ENCODE results near the gene TNS2. TPM values are rescaled to one million over a fixed set of nuclear protein-coding genes. Genes with fewer than 3 reads are reported as not detected.
"Not testable (repeated sequence)": the region's sequence is repeated elsewhere in the genome, so short reads cannot be mapped to it uniquely, and the experiment has no call there.

The TNS2 gene
- polyA plus RNA-seq, 2 donors, result 32.9 to 48.6 TPM

DNA sequence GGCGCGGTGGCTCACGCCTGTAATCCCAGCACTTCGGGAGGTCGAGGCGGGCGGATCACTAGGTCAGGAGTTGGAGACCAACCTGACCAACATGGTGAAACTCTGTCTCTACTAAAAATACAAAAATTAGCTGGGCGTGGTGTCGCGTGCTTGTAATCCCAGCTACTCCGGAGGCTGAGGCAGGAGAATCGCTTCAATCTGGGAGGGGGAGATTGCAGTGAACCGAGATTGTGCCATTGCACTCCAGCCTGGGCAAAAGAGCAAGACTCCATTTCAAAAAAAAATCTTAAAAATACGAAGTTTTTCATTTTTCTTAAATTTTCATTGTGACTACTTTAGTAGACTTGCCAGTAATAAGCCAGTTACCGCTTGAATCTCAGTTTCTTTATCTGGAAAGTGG lies 41.1 kb upstream of the TNS2 start:
- not testable (repeated sequence) for H3K9me3 ChIP-seq (ENCODE audit: control insufficient read depth in 2 of 2, insufficient read depth in 1 of 2, low read depth in 1 of 2, low read length in 1 of 2); H3K4me1 ChIP-seq (ENCODE audit: control insufficient read depth in 2 of 2, insufficient read depth in 2 of 2, low read length in 1 of 2); H3K36me3 ChIP-seq (ENCODE audit: control insufficient read depth in 2 of 2, insufficient read depth in 2 of 2, low read length in 1 of 2); H3K27me3 ChIP-seq (ENCODE audit: control insufficient read depth in 1 of 2, insufficient read depth in 2 of 2, low read length in 2 of 2); H3K27ac ChIP-seq (ENCODE audit: low read depth in 2 of 2, low read length in 1 of 2)
- H3K4me3 ChIP-seq (ENCODE audit: low read depth in 1 of 2, low read length in 2 of 2), result peak overlapping the region in 1 of 2 donors; percentile 95
- 73 to 76% methylated on average over 15 of the region's 15 CpGs for WGBS, 2 donors

DNA sequence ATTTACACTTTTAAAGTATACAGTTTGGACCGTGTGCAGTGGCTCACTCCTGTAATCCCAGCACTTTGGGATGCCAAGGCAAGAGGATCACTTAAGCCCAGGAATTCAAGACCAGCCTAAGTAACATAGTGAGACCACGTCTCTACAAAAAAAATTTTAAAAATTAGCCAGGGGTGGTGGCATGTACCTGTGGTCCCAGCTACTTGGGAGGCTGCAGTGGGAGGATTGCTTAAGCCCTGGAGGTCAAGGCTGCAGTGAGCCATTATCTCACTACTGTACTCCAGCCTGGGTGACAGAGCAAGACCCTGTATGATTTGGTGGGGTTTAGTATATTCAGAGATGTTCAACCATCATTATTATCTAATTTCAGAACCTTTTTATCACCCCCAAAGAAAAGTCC lies 38.9 kb upstream of the TNS2 start:
- H3K9me3 ChIP-seq (ENCODE audit: control insufficient read depth in 2 of 2, insufficient read depth in 1 of 2, low read depth in 1 of 2, low read length in 1 of 2), result no peaks in the 10 kb centered on the region
- H3K4me3 ChIP-seq (ENCODE audit: low read depth in 1 of 2, low read length in 2 of 2), result no peak overlapping the region
- no peaks in the 10 kb centered on the region for H3K27me3 ChIP-seq (ENCODE audit: control insufficient read depth in 1 of 2, insufficient read depth in 2 of 2, low read length in 2 of 2)
- H3K36me3 ChIP-seq (ENCODE audit: control insufficient read depth in 2 of 2, insufficient read depth in 2 of 2, low read length in 1 of 2), result no peaks in the 10 kb centered on the region
- no peak overlapping the region for H3K27ac ChIP-seq (ENCODE audit: low read depth in 2 of 2, low read length in 1 of 2)
- WGBS, 2 donors, result 72 to 79% methylated on average over 2 of the region's 2 CpGs
- no peaks in the 10 kb centered on the region for H3K4me1 ChIP-seq (ENCODE audit: control insufficient read depth in 2 of 2, insufficient read depth in 2 of 2, low read length in 1 of 2)

DNA sequence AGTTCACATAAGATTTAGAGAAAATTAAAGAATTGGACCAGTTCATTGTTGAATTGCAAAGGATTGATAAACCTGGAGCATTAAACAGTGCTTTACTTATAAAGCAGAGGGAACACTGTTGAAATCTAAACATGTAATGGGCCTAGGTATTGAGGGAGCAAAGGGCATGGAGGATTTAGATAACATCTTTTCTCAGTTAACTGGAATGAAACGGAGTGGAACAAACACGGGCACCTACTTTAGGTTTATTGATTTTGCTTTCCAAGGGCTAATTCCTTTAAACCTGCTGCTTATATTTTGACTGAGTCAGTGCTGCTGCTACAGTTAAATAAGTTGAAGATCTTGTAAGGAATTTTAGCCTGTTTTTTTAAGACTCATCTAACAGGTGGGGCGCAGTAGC lies 38.0 kb upstream of the TNS2 start:
- no peaks in the 10 kb centered on the region for H3K27me3 ChIP-seq (ENCODE audit: control insufficient read depth in 1 of 2, insufficient read depth in 2 of 2, low read length in 2 of 2)
- H3K4me3 ChIP-seq (ENCODE audit: low read depth in 1 of 2, low read length in 2 of 2), result no peak overlapping the region
- WGBS, 2 donors, result 66 to 71% methylated on average over 3 of the region's 3 CpGs
- H3K4me1 ChIP-seq (ENCODE audit: control insufficient read depth in 2 of 2, insufficient read depth in 2 of 2, low read length in 1 of 2), result no peaks in the 10 kb centered on the region
- no peaks in the 10 kb centered on the region for H3K36me3 ChIP-seq (ENCODE audit: control insufficient read depth in 2 of 2, insufficient read depth in 2 of 2, low read length in 1 of 2)
- H3K9me3 ChIP-seq (ENCODE audit: control insufficient read depth in 2 of 2, insufficient read depth in 1 of 2, low read depth in 1 of 2, low read length in 1 of 2), result no peaks in the 10 kb centered on the region
- H3K27ac ChIP-seq (ENCODE audit: low read depth in 2 of 2, low read length in 1 of 2), result no peak overlapping the region

DNA sequence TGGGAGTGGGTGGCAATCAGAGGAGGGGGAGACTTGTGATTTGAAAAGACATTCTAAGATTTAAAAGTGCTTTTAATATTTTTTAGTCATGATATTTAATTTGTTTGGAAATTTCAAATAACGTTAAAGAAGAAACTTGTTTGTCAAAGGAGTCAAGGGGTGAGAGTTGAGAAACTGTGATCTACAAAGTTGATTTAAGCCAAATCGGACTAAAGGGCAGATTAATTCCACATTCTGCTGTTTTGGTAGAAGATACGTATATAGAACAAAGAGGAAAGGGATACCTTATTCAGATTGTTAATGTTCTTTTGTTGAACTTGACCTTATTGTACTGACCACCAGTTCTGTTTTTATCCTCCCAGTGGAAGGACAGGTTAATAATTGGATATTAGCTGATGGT lies 36.9 kb upstream of the TNS2 start:
- Histone ChIP-seq H3K4me3 (ENCODE audit: low read depth in 1 of 2, low read length in 2 of 2) (no peak overlapping the region), H3K27ac (ENCODE audit: low read depth in 2 of 2, low read length in 1 of 2) (no peak overlapping the region), H3K27me3 (ENCODE audit: control insufficient read depth in 1 of 2, insufficient read depth in 2 of 2, low read length in 2 of 2) (no peaks in the 10 kb centered on the region), H3K4me1 (ENCODE audit: control insufficient read depth in 2 of 2, insufficient read depth in 2 of 2, low read length in 1 of 2) (no peaks in the 10 kb centered on the region), H3K36me3 (ENCODE audit: control insufficient read depth in 2 of 2, insufficient read depth in 2 of 2, low read length in 1 of 2) (peaks cover 2 to 4% of the 10 kb centered on the region in 2 donors), H3K9me3 (ENCODE audit: control insufficient read depth in 2 of 2, insufficient read depth in 1 of 2, low read depth in 1 of 2, low read length in 1 of 2) (no peaks in the 10 kb centered on the region)
- WGBS, 2 donors, result 77 to 88% methylated on average over 3 of the region's 3 CpGs

DNA sequence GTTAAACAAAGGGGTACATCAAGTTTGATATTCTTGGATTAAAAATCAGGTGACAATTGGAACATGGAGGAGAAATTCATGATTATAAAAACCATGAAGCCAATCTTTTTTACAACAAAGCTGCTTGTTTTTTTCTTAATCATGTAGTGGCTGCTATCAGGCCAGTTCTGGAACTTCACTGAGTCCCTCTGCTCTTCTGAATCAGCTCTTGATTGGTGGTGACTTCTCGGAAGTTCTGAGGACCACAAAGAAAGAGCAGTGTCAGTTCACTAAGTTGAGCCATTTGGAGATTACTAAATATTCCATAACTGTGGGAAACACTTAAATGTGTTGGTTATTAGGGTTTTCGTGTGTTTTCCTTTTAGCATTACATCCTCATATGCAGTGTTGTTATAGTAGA lies 35.2 kb upstream of the TNS2 start:
- Histone ChIP-seq H3K36me3 (ENCODE audit: control insufficient read depth in 2 of 2, insufficient read depth in 2 of 2, low read length in 1 of 2) (peaks cover 4 to 6% of the 10 kb centered on the region in 2 donors), H3K27ac (ENCODE audit: low read depth in 2 of 2, low read length in 1 of 2) (no peak overlapping the region), H3K4me1 (ENCODE audit: control insufficient read depth in 2 of 2, insufficient read depth in 2 of 2, low read length in 1 of 2) (no peaks in the 10 kb centered on the region), H3K27me3 (ENCODE audit: control insufficient read depth in 1 of 2, insufficient read depth in 2 of 2, low read length in 2 of 2) (no peaks in the 10 kb centered on the region), H3K9me3 (ENCODE audit: control insufficient read depth in 2 of 2, insufficient read depth in 1 of 2, low read depth in 1 of 2, low read length in 1 of 2) (no peaks in the 10 kb centered on the region), H3K4me3 (ENCODE audit: low read depth in 1 of 2, low read length in 2 of 2) (no peak overlapping the region)
- 80 to 82% methylated on average over 2 of the region's 2 CpGs for WGBS, 2 donors

DNA sequence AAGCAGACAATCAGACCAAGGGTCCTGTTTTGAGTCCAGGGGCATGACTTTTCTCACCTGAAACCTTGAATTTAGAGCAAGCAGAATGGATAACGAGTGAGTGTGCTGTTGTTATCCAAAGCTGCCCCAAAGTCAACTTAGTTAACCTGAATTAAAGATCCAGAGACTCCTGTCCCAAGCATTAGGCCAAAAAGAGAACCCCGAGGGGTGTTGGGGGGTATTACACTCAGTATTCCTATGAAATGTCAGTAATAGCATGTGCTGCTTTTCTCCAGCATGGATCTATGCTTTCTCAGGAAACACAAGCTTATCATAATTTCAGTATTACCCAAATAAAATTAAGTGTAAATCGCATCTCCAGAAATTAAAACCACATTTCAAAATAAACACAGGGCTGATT lies 24.6 kb upstream of the TNS2 start:
- no peak overlapping the region for H3K4me3 ChIP-seq (ENCODE audit: low read depth in 1 of 2, low read length in 2 of 2)
- no peak overlapping the region for H3K27ac ChIP-seq (ENCODE audit: low read depth in 2 of 2, low read length in 1 of 2)
- no peaks in the 10 kb centered on the region for H3K4me1 ChIP-seq (ENCODE audit: control insufficient read depth in 2 of 2, insufficient read depth in 2 of 2, low read length in 1 of 2)
- no peaks in the 10 kb centered on the region for H3K9me3 ChIP-seq (ENCODE audit: control insufficient read depth in 2 of 2, insufficient read depth in 1 of 2, low read depth in 1 of 2, low read length in 1 of 2)
- H3K36me3 ChIP-seq (ENCODE audit: control insufficient read depth in 2 of 2, insufficient read depth in 2 of 2, low read length in 1 of 2), result peaks cover 8 to 18% of the 10 kb centered on the region in 2 donors
- 89 to 90% methylated on average over 3 of the region's 3 CpGs for WGBS, 2 donors
- no peaks in the 10 kb centered on the region for H3K27me3 ChIP-seq (ENCODE audit: control insufficient read depth in 1 of 2, insufficient read depth in 2 of 2, low read length in 2 of 2)

DNA sequence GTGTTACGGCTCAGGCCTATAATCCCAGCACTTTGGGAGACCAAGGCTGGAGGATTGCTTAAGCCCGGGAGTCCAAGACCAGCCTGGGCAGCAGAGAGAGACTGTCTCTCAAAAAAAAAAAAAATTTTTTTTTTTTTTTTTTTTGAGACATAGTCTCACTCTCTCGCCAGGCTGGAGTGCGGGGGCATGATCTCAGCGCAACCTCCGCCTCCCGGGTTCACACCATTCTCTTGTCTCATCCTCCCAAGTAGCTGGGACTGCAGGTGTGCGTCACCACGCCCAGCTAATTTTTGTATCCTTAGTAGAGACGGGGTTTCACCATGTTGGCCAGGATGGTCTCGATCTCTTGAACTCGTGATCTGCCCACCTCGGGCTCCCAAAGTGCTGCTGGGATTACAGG lies 22.9 kb upstream of the TNS2 start:
- not testable (repeated sequence) for H3K27ac ChIP-seq (ENCODE audit: low read depth in 2 of 2, low read length in 1 of 2); H3K4me3 ChIP-seq (ENCODE audit: low read depth in 1 of 2, low read length in 2 of 2); H3K9me3 ChIP-seq (ENCODE audit: control insufficient read depth in 2 of 2, insufficient read depth in 1 of 2, low read depth in 1 of 2, low read length in 1 of 2); H3K27me3 ChIP-seq (ENCODE audit: control insufficient read depth in 1 of 2, insufficient read depth in 2 of 2, low read length in 2 of 2); H3K4me1 ChIP-seq (ENCODE audit: control insufficient read depth in 2 of 2, insufficient read depth in 2 of 2, low read length in 1 of 2)
- 89 to 90% methylated on average over 13 of the region's 13 CpGs for WGBS, 2 donors
- H3K36me3 ChIP-seq (ENCODE audit: control insufficient read depth in 2 of 2, insufficient read depth in 2 of 2, low read length in 1 of 2), result peaks cover 2 to 21% of the 10 kb centered on the region in 2 donors

DNA sequence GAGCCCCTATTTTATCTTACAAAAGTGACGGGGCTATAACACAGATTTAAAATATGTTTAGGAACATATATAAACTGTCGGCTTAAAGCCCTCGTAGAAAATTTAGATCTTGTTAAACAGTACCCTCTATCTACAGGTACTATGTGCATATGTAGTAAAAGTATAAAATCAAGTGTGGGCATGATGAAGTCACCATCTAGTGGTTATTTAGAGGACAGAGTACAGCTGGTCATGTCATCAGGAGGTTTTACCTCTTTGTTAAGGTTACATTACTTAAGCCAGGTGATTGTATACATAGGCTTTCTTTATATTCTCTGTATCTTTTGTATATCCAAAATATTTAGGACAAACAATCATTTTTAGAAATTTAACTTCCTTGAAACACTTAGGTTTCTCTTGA lies 18.2 kb upstream of the TNS2 start:
- Histone ChIP-seq H3K36me3 (ENCODE audit: control insufficient read depth in 2 of 2, insufficient read depth in 2 of 2, low read length in 1 of 2) (peaks cover 10 to 31% of the 10 kb centered on the region in 2 donors), H3K27ac (ENCODE audit: low read depth in 2 of 2, low read length in 1 of 2) (no peak overlapping the region), H3K27me3 (ENCODE audit: control insufficient read depth in 1 of 2, insufficient read depth in 2 of 2, low read length in 2 of 2) (no peaks in the 10 kb centered on the region), H3K4me3 (ENCODE audit: low read depth in 1 of 2, low read length in 2 of 2) (no peak overlapping the region), H3K4me1 (ENCODE audit: control insufficient read depth in 2 of 2, insufficient read depth in 2 of 2, low read length in 1 of 2) (no peaks in the 10 kb centered on the region), H3K9me3 (ENCODE audit: control insufficient read depth in 2 of 2, insufficient read depth in 1 of 2, low read depth in 1 of 2, low read length in 1 of 2) (no peaks in the 10 kb centered on the region)
- 86 to 90% methylated on average over 3 of the region's 3 CpGs for WGBS, 2 donors

DNA sequence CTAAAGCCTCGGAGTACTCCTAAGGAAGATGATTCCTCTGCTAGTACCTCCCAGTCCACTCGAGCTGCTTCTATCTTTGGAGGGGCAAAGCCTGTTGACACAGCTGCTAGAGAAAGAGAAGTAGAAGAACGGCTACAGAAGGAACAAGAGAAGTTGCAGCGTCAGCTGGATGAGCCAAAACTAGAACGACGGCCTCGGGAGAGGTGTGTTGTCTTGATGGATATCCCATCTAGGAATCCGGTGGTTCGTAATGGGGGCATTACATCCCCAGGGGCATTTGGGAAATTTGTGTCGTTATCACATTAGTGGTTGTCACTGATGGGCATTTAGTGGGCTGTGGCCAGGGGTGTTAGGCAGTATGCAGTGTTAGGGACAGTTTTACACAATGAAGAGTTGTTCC lies 16.0 kb upstream of the TNS2 start:
- 80 to 82% methylated on average over 10 of the region's 10 CpGs for WGBS, 2 donors
- H3K4me1 ChIP-seq (ENCODE audit: control insufficient read depth in 2 of 2, insufficient read depth in 2 of 2, low read length in 1 of 2); H3K9me3 ChIP-seq (ENCODE audit: control insufficient read depth in 2 of 2, insufficient read depth in 1 of 2, low read depth in 1 of 2, low read length in 1 of 2); H3K27me3 ChIP-seq (ENCODE audit: control insufficient read depth in 1 of 2, insufficient read depth in 2 of 2, low read length in 2 of 2); H3K27ac ChIP-seq (ENCODE audit: low read depth in 2 of 2, low read length in 1 of 2); H3K4me3 ChIP-seq (ENCODE audit: low read depth in 1 of 2, low read length in 2 of 2): not testable (repeated sequence)
- peaks cover 10 to 32% of the 10 kb centered on the region in 2 donors for H3K36me3 ChIP-seq (ENCODE audit: control insufficient read depth in 2 of 2, insufficient read depth in 2 of 2, low read length in 1 of 2)

DNA sequence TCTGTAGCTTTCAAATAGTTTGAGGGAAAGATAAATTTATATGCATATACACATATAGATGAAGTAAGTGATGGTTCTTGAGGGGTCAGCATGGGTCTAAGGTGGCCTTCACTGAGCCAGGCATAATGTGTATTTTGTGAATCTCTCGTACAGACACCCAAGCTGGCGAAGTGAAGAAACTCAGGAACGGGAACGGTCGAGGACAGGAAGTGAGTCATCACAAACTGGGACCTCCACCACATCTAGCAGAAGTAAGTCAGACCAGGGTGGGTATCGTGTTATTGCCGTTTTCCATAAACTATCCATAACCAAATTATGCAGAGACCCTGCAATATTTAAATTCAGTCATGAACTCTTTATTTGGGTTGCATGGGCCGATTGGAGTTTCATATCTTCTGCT lies 15.4 kb upstream of the TNS2 start:
- no peak overlapping the region for H3K27ac ChIP-seq (ENCODE audit: low read depth in 2 of 2, low read length in 1 of 2)
- no peaks in the 10 kb centered on the region for H3K27me3 ChIP-seq (ENCODE audit: control insufficient read depth in 1 of 2, insufficient read depth in 2 of 2, low read length in 2 of 2)
- WGBS, 2 donors, result 73 to 77% methylated on average over 8 of the region's 8 CpGs
- no peaks in the 10 kb centered on the region for H3K4me1 ChIP-seq (ENCODE audit: control insufficient read depth in 2 of 2, insufficient read depth in 2 of 2, low read length in 1 of 2)
- no peak overlapping the region for H3K4me3 ChIP-seq (ENCODE audit: low read depth in 1 of 2, low read length in 2 of 2)
- peaks cover 13 to 32% of the 10 kb centered on the region in 2 donors for H3K36me3 ChIP-seq (ENCODE audit: control insufficient read depth in 2 of 2, insufficient read depth in 2 of 2, low read length in 1 of 2)
- H3K9me3 ChIP-seq (ENCODE audit: control insufficient read depth in 2 of 2, insufficient read depth in 1 of 2, low read depth in 1 of 2, low read length in 1 of 2), result no peaks in the 10 kb centered on the region
